Endothelial cell of umbilical vein (primary cell): ENCODE measurements around the gene MORN3. TPM values are rescaled to one million over a fixed set of nuclear protein-coding genes. Genes with fewer than 3 reads are reported as not detected.

Experiments
- BruUV-seq: library from RNA; stranded (reverse); fragments of 400-500 nt; replicated peaks from 2 replicates; lab custom pipeline; 2021; lab: Mats Ljungman, UMichigan
- CTCF ChIA-PET: fragments of 300-600, 350-600 bp; sonication (Branson Sonifier 250); formaldehyde crosslinking; loops from one replicate; lab custom pipeline; 2021; ENCODE audit warnings: antibody characterized with exemption, inconsistent platforms; lab: Charles Lee
- POLR2A ChIA-PET: fragments of 300-600, 350-600 bp; sonication (Branson Sonifier 250); formaldehyde crosslinking; loops from one replicate; lab custom pipeline; 2021; ENCODE audit warnings: antibody characterized with exemption, inconsistent platforms; lab: Charles Lee
- DNase-seq: peaks from one replicate; pipeline ENCODE4 v3.0.0-alpha.2; 2011; ENCODE audit warnings: low read depth, low spot score
- FAIRE-seq: peaks from 2 replicates; lab custom pipeline; 2011; peaks lifted over from hg19 to GRCh38; lab: Jason Lieb, UNC
- H2AFZ ChIP-seq: 2 replicates; pipeline ENCODE4 v1.6.0; 2012; ENCODE audit warnings: low read depth, low read length, control low read depth, inconsistent platforms
- H3K27ac ChIP-seq: 2 replicates; pipeline ENCODE4 v1.5.1; 2011; ENCODE audit warnings: low read depth, mild to moderate bottlenecking, control low read depth, low read length, moderate library complexity; ENCODE audit not compliant: insufficient read depth
- H3K27me3 ChIP-seq, 2 experiments: 2 replicates each; pipeline versions ENCODE4 v1.6.0 to v1.6.1; 2011; ENCODE audit warnings: low read length in 2 of 2, mixed read lengths in 1 of 2; ENCODE audit not compliant: control insufficient read depth in 2 of 2, insufficient read depth in 2 of 2
- H3K36me3 ChIP-seq, 2 experiments: 2 replicates in 1 of 2; 3 replicates in 1 of 2; pipeline ENCODE4 v1.5.1; 2011; ENCODE audit warnings: low read length in 2 of 2, mild to moderate bottlenecking in 1 of 2, moderate library complexity in 1 of 2; ENCODE audit not compliant: control insufficient read depth in 2 of 2, insufficient read depth in 2 of 2; ENCODE audit errors: extremely low read depth in 1 of 2
- H3K4me1 ChIP-seq: 3 replicates; pipeline ENCODE4 v1.5.1; 2011; ENCODE audit warnings: mild to moderate bottlenecking, low read length; ENCODE audit not compliant: control insufficient read depth, insufficient read depth; ENCODE audit errors: extremely low read depth
- H3K4me2 ChIP-seq: 2 replicates; pipeline ENCODE4 v1.6.1; 2011; ENCODE audit warnings: low read length, control low read depth, mixed read lengths; ENCODE audit not compliant: insufficient read depth
- H3K4me3 ChIP-seq, 3 experiments: fragments of 200-600 bp in 1 of 3; sonication (generic), shearing (Covaris generic) in 1 of 3; replicated peaks in 1 of 3; 2 replicates each; pipeline ENCODE4 v1.5.1; 2011 to 2016; ENCODE audit warnings: control low read depth in 3 of 3, low read length in 3 of 3, mild to moderate bottlenecking in 2 of 3, inconsistent platforms in 1 of 3, low read depth in 1 of 3, moderate library complexity in 1 of 3; ENCODE audit not compliant: insufficient read depth in 1 of 3
- H3K79me2 ChIP-seq: 2 replicates; pipeline ENCODE4 v1.6.0; 2012; ENCODE audit warnings: low read length, inconsistent platforms; ENCODE audit not compliant: control insufficient read depth, insufficient read depth
- H3K9ac ChIP-seq: replicated peaks from 2 replicates; pipeline ENCODE3; 2011; ENCODE audit warnings: low read length, control low read depth; ENCODE audit not compliant: insufficient read depth; ENCODE audit errors: extremely low read depth
- H3K9me1 ChIP-seq: replicated peaks from 3 replicates; pipeline ENCODE4 v1.6.0; 2011; ENCODE audit warnings: mild to moderate bottlenecking, low read length; ENCODE audit not compliant: control insufficient read depth, insufficient read depth; ENCODE audit errors: extremely low read depth
- H3K9me3 ChIP-seq: replicated peaks from 2 replicates; pipeline ENCODE4 v1.5.1; 2012; ENCODE audit warnings: low read length, inconsistent platforms; ENCODE audit not compliant: control insufficient read depth, insufficient read depth
- H4K20me1 ChIP-seq: replicated peaks from 2 replicates; pipeline ENCODE3; 2011; ENCODE audit warnings: mild to moderate bottlenecking, low read length; ENCODE audit not compliant: control insufficient read depth, insufficient read depth; ENCODE audit errors: extremely low read depth
- CTCF ChIP-seq, 2 donors: IDR thresholded peaks; 1 replicate in 1 of 2; 2 replicates in 1 of 2; pipeline ENCODE4 v1.5.1; 2011; ENCODE audit warnings: low read length in 2 of 2, mild to moderate bottlenecking in 2 of 2, moderate library complexity in 2 of 2, control low read depth in 1 of 2, inconsistent platforms in 1 of 2, low read depth in 1 of 2; ENCODE audit not compliant: insufficient read depth in 1 of 2; ENCODE audit errors: extremely low read depth in 1 of 2
- EZH2 ChIP-seq: IDR thresholded peaks from 2 replicates; pipeline ENCODE4 v1.6.1; 2012; ENCODE audit warnings: borderline replicate concordance, low read depth, mild to moderate bottlenecking, moderate library complexity, low read length, inconsistent platforms; ENCODE audit not compliant: severe bottlenecking
- FOS ChIP-seq: IDR thresholded peaks from 2 replicates; pipeline ENCODE4 v1.6.1; 2011; ENCODE audit warnings: mild to moderate bottlenecking, low read length, moderate library complexity, borderline replicate concordance; ENCODE audit not compliant: insufficient read depth
- GATA2 ChIP-seq: IDR thresholded peaks from 2 replicates; pipeline ENCODE4 v1.7.0; 2011; ENCODE audit warnings: low read depth, mild to moderate bottlenecking, moderate library complexity, mixed read lengths, low read length; ENCODE audit not compliant: insufficient read length, insufficient read depth
- JUN ChIP-seq: IDR thresholded peaks from 2 replicates; pipeline ENCODE4 v1.6.1; 2011; ENCODE audit warnings: borderline replicate concordance, low read depth; ENCODE audit not compliant: insufficient read length, insufficient read depth
- MAX ChIP-seq: IDR thresholded peaks from 2 replicates; pipeline ENCODE4 v1.6.1; 2011; ENCODE audit not compliant: insufficient read depth, insufficient read length
- MYC ChIP-seq: IDR thresholded peaks from one replicate; pipeline ENCODE4 v1.6.1; 2011; ENCODE audit warnings: mild to moderate bottlenecking, low read depth, low read length
- POLR2A ChIP-seq: IDR thresholded peaks from 2 replicates; pipeline ENCODE4 v1.6.1; 2012; ENCODE audit warnings: low read depth, mild to moderate bottlenecking, control low read depth, low read length
- POLR2AphosphoS5 ChIP-seq: IDR thresholded peaks from 2 replicates; pipeline ENCODE4 v1.6.1; 2012; ENCODE audit warnings: low read depth, mild to moderate bottlenecking, control low read depth, low read length, moderate library complexity; ENCODE audit not compliant: insufficient read depth
- dilution Hi-C: fragments of 300-500 bp; cut with MboI; formaldehyde crosslinking; loops from one replicate; pipeline ENCODE4 v1.15.0; 2019; ENCODE audit warnings: low sequenced_read_pairs; ENCODE audit not compliant: extremely low pct_ligation_motif_present
- intact Hi-C: fragments of 100-400 bp; cut with micrococcal nuclease; formaldehyde crosslinking; loops from one replicate; pipeline ENCODE4 v1.10.0; 2022
- polyA plus RNA-seq, 4 experiments: library from polyadenylated mRNA; depleted of rRNA in 3 of 4; stranded (reverse) in 3 of 4; unstranded in 1 of 4; fragments of >200 nt; gene quantifications; 2 replicates each; pipeline versions ENCODE4 v1.2.1 to v1.2.3, GENCODE V29; 2011 to 2012; ENCODE audit warnings: missing spikeins in 1 of 4
- total RNA-seq: library from RNA; stranded (reverse); gene quantifications from 2 replicates; pipeline ENCODE4 v1.2.3, GENCODE V29; 2021

Gene MORN3
- total and polyA plus RNA-seq, 2 donors (not counting 3 experiments of a cell fraction or from before 2014, with no cell fraction given): 0.66 to 0.73 TPM

GRCh38 chr12:121608301-121608700 is 61.2 kb downstream of the MORN3 start:
- Histone ChIP-seq H3K9me1 (no peaks in the 10 kb centered on the region), H3K36me3 (no peaks in the 10 kb centered on the region), H2AFZ (no peak overlapping the region), H4K20me1 (no peaks in the 10 kb centered on the region), H3K27me3 (no peaks in the 10 kb centered on the region), H3K9ac (no peak overlapping the region), H3K4me1 (no peaks in the 10 kb centered on the region), H3K4me2 (no peak overlapping the region), H3K27ac (no peak overlapping the region), H3K9me3 (no peaks in the 10 kb centered on the region), H3K79me2 (no peaks in the 10 kb centered on the region), H3K4me3 (no peak overlapping the region)
- ChIA-PET POLR2A (no interaction called here), CTCF (no interaction called here)
- no peak for DNase-seq
- no TSS peak for BruUV-seq
- dilution Hi-C loops: no loop called here
- intact Hi-C loops: no loop called here
- TF ChIP-seq POLR2AphosphoS5 (no peak), MYC (no peak), POLR2A (no peak), EZH2 (no peak)
- no peak for FAIRE-seq

- Histone ChIP-seq H3K36me3 (no peaks in the 10 kb centered on the region), H3K9ac (no peak overlapping the region), H3K27ac (no peak overlapping the region), H3K4me3 (no peak overlapping the region), H3K4me1 (no peaks in the 10 kb centered on the region), H3K27me3 (no peaks in the 10 kb centered on the region), H3K4me2 (no peak overlapping the region), H3K9me1 (no peaks in the 10 kb centered on the region), H2AFZ (no peak overlapping the region), H3K79me2 (no peaks in the 10 kb centered on the region), H3K9me3 (no peaks in the 10 kb centered on the region), H4K20me1 (no peaks in the 10 kb centered on the region)
- TF ChIP-seq FOS: no peak
- TF ChIP-seq EZH2: no peak
- TF ChIP-seq MYC: no peak
- no peak for TF ChIP-seq POLR2A
- no peak for TF ChIP-seq JUN
- no peak for TF ChIP-seq MAX
- no peak for TF ChIP-seq POLR2AphosphoS5
- TF ChIP-seq CTCF (IDR thresholded peaks at IDR 0.05; ENCODE audit: extremely low read depth in 1 of 2, insufficient read depth in 1 of 2, low read depth in 1 of 2, low read length in 2 of 2): no peak
- no peak for TF ChIP-seq GATA2
- ChIA-PET CTCF (interaction anchor here (1.0 kb wide), 1 partner anchor 20 kb away, joined by 3 read pairs; no protein-coding TSS in a partner anchor), POLR2A (no interaction called here)
- intact Hi-C loops: no loop called here
- no peak for DNase-seq
- dilution Hi-C loops: no loop called here
- no peak for FAIRE-seq
- no TSS peak for BruUV-seq
These were observed 65.9 kb downstream of the MORN3 start for GRCh38 chr12:121603581-121603980.
